Lung (tissue), 16 donors: ENCODE results near the gene PERP. TPM values are rescaled to one million over a fixed set of nuclear protein-coding genes. Genes with fewer than 3 reads are reported as not detected.

Source experiments
- ATAC-seq: fragments of 200-7000 bp; cut with Tn5 transposase; one replicate; pipeline ENCODE4 v1.9.1; 2020; ENCODE audit warnings: moderate number of reproducible peaks; ENCODE audit not compliant: insufficient read depth, low FRiP score
- DNase-seq, 3 donors: peaks; one replicate each; pipeline ENCODE4 v3.0.0-alpha.2; 2013 to 2017
- H3K27ac ChIP-seq, 2 donors: one replicate each; pipeline ENCODE4 v1.5.1; 2013; ENCODE audit warnings: mild to moderate bottlenecking in 2 of 2, moderate library complexity in 2 of 2, control low read depth in 1 of 2, inconsistent platforms in 1 of 2, low read depth in 1 of 2, low read length in 1 of 2
- H3K27me3 ChIP-seq, 3 donors: one replicate each; pipeline ENCODE4 v1.5.1; 2013; ENCODE audit warnings: low read length in 2 of 3; ENCODE audit not compliant: control insufficient read depth in 3 of 3, insufficient read depth in 3 of 3
- H3K36me3 ChIP-seq, 4 donors: one replicate each; pipeline ENCODE4 v1.5.1; 2013; ENCODE audit warnings: low read length in 4 of 4, mild to moderate bottlenecking in 1 of 4, moderate library complexity in 1 of 4; ENCODE audit not compliant: control insufficient read depth in 4 of 4, insufficient read depth in 4 of 4
- H3K4me1 ChIP-seq, 5 donors: one replicate each; pipeline ENCODE4 v1.5.1; 2013; ENCODE audit warnings: low read length in 5 of 5, mild to moderate bottlenecking in 2 of 5, moderate library complexity in 1 of 5; ENCODE audit not compliant: control insufficient read depth in 5 of 5, insufficient read depth in 5 of 5
- H3K4me3 ChIP-seq: one replicate; pipeline ENCODE4 v1.5.1; 2013; ENCODE audit warnings: mild to moderate bottlenecking, control low read depth, moderate library complexity
- H3K9ac ChIP-seq, 2 donors: one replicate each; pipeline ENCODE4 v1.5.1; 2013; ENCODE audit warnings: low read length in 2 of 2, control low read depth in 1 of 2; ENCODE audit not compliant: insufficient read depth in 1 of 2
- H3K9me3 ChIP-seq, 4 donors: one replicate each; pipeline ENCODE4 v1.5.1; 2013; ENCODE audit warnings: low read length in 3 of 4, mild to moderate bottlenecking in 1 of 4, moderate library complexity in 1 of 4; ENCODE audit not compliant: control insufficient read depth in 4 of 4, insufficient read depth in 3 of 4
- WGBS, 2 donors: extraction: QIAGEN DNeasy Blood & Tissue Kit; methylation state at CpG; one replicate each; pipeline ENCODE4 v1.1.7; 2013; 5-methylcytosine and 5-hydroxymethylcytosine counted together
- long read RNA-seq, 5 donors: transcript quantifications; one replicate each; lab custom pipeline, GENCODE V29; 2026
- polyA plus RNA-seq, 2 donors: library from polyadenylated mRNA; stranded (reverse); fragments of 200-250 nt; gene quantifications; one replicate each; pipeline ENCODE4 v1.2.1, GENCODE V29; 2013
- total RNA-seq, 2 donors: library from RNA; depleted of rRNA in 1 of 2; stranded (reverse); fragments of >200 nt in 1 of 2; gene quantifications; one replicate each; pipeline ENCODE4 v1.2.1, GENCODE V29; 2014 to 2021
- TF ChIP-seq, protein P1 (sequence below): IDR thresholded peaks from 2 replicates; pipeline ENCODE4 v1.5.1; 2012; ENCODE audit warnings: mild to moderate bottlenecking; ENCODE audit errors: control extremely low read depth, extremely low read depth
- donor health status: control.
- donor health status: control.
- donor health status: Bipolar disorder and iron deficiency.
- donor health status: healthy.
- donor health status: DM: yes; HTN: yes; CAD: no.

The PERP gene
- total RNA-seq (10 to 100 TPM; 22.4 to 29.1 TPM), polyA plus RNA-seq (10 to 100 TPM; 25.8 to 32.6 TPM)
- long read RNA-seq, donor 1, full-length matches to known transcripts, result 53 of 58 reads
- long read RNA-seq, donor 1, partial matches to known transcripts, result 5 of 58 reads
- long read RNA-seq, donor 1, other reads (novel, unspliced or antisense), result 0 of 58 reads
- long read RNA-seq, donor 2, full-length matches to known transcripts, result 12 of 12 reads
- long read RNA-seq, donor 2, partial matches to known transcripts, result 0 of 12 reads
- long read RNA-seq, donor 2, other reads (novel, unspliced or antisense), result 0 of 12 reads
- long read RNA-seq, donor 3, full-length matches to known transcripts, result 23 of 23 reads
- long read RNA-seq, donor 3, partial matches to known transcripts, result 0 of 23 reads
- long read RNA-seq, donor 3, other reads (novel, unspliced or antisense), result 0 of 23 reads
- long read RNA-seq, donor 4, full-length matches to known transcripts, result 17 of 17 reads
- long read RNA-seq, donor 4, partial matches to known transcripts, result 0 of 17 reads
- long read RNA-seq, donor 4, other reads (novel, unspliced or antisense), result 0 of 17 reads
- long read RNA-seq, donor 5, full-length matches to known transcripts, result 44 of 44 reads
- long read RNA-seq, donor 5, partial matches to known transcripts, result 0 of 44 reads
- long read RNA-seq, donor 5, other reads (novel, unspliced or antisense), result 0 of 44 reads

DNA sequence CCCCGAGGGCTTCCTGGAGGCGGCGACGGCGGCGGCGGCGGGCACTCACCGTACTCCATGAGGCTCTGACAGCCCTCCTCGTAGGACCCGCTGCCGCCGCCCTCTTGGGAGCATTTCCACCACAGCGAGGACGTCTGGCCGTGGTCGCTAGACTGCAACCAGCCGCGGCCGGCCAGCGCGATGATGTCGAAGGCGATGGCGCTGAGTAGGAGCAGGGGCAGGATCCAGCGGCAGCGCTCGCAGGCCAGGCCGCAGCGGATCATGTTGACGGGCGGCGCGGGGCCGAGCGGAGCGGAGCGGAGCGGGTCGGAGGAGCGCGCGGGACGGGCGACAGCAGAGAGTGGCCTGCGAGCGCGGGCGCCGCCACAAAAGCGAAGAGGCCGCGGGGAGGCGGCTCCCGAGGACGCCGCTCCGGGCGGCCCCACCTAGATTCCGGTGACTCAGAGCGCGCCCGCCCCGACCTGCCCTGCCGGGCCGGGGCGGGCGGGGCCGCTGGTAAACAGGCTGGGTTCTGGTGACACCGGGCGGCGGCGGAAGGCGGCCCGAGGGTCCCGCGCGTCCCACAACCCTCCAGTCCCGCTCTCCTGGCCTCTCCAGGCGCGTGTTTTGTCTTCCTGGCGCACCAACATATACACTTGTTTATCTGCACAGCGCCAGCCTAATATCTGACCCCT is at the start of gene PERP:
Gene PERP (minus strand): TSS at position 342 of the 674 bp plus-strand sequence. CDS start 79 bp downstream, at position 263.
- Histone ChIP-seq H3K9me3 (peaks cover 0 to 3% (median 0%) of the 10 kb centered on the region in 4 donors), H3K27me3 (peaks cover 0 to 44% (median 27%) of the 10 kb centered on the region in 3 donors), H3K9ac (peak within 1 kb of the TSS; percentile 19 to 84), H3K4me3 (peak within 1 kb of the TSS; percentile 77), H3K4me1 (peaks cover 0 to 5% (median 0%) of the 10 kb centered on the region in 5 donors), H3K27ac (peak within 1 kb of the TSS; percentile 92 to 96), H3K36me3 (no peaks in the 10 kb centered on the region)
- peak; percentile 91 for ATAC-seq
- peak; percentile 46 to 52 (median 50) for DNase-seq
- WGBS, 2 donors, result 1% methylated on average over 62 to 83 of the region's 83 CpGs
- TF ChIP-seq, protein P1, sequence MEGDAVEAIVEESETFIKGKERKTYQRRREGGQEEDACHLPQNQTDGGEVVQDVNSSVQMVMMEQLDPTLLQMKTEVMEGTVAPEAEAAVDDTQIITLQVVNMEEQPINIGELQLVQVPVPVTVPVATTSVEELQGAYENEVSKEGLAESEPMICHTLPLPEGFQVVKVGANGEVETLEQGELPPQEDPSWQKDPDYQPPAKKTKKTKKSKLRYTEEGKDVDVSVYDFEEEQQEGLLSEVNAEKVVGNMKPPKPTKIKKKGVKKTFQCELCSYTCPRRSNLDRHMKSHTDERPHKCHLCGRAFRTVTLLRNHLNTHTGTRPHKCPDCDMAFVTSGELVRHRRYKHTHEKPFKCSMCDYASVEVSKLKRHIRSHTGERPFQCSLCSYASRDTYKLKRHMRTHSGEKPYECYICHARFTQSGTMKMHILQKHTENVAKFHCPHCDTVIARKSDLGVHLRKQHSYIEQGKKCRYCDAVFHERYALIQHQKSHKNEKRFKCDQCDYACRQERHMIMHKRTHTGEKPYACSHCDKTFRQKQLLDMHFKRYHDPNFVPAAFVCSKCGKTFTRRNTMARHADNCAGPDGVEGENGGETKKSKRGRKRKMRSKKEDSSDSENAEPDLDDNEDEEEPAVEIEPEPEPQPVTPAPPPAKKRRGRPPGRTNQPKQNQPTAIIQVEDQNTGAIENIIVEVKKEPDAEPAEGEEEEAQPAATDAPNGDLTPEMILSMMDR, result no peak

DNA sequence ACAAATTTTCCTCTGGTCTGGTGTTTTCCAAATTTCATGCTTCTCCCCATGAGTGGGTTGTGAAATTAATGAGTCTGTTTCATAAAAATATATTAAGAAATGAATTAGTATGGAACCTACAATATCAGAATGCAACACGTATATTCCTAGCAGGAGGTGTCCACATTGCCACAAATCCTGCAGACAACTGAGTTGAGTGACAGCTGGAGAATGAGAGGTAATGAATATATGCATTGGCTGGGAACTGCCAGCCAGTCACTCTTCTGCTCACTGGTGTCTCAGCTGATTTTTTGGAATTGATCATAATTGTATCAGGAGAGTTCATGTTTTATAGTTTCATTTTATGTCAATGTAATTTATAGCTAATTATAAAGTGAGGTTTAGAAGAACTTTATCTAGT is 48.2 kb upstream of the PERP start:
- H3K9me3 ChIP-seq, result peaks cover 0 to 2% (median 0%) of the 10 kb centered on the region in 4 donors
- ATAC-seq (no peak), DNase-seq (no peak)
- H3K27ac ChIP-seq, result no peak overlapping the region
- TF ChIP-seq, protein P1, result no peak
- peaks cover 0 to 26% (median 17%) of the 10 kb centered on the region in 3 donors for H3K27me3 ChIP-seq
- no peak overlapping the region for H3K9ac ChIP-seq
- 86 to 87% methylated on average over 1 of the region's 1 CpG for WGBS, 2 donors
- H3K36me3 ChIP-seq, result no peaks in the 10 kb centered on the region
- peaks cover 0 to 1% (median 0%) of the 10 kb centered on the region in 5 donors for H3K4me1 ChIP-seq
- H3K4me3 ChIP-seq, result no peak overlapping the region

DNA sequence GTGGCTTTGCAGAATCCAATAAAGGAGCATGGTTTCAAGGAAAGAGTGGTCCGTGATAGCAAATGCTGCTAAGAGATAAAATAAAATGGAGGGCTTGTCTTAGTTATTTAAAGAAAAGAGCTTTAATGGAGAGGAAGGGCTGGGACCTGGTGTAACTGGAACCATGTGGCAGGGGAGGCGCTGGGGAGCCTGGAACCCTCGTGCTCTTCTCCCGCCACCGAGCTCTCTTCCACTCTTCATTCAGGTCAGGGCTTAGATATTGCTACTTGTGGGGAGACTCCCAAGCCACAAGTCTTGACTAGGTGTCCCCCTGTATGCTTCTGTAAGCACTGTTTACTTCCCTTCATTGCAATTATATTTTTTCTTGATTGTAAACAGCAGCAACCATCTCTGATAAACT is 39.3 kb upstream of the PERP start:
- WGBS, 2 donors, result 91 to 92% methylated on average over 5 of the region's 5 CpGs
- Histone ChIP-seq H3K9ac (no peak overlapping the region), H3K9me3 (no peaks in the 10 kb centered on the region), H3K4me3 (no peak overlapping the region), H3K27me3 (no peaks in the 10 kb centered on the region), H3K4me1 (no peaks in the 10 kb centered on the region), H3K36me3 (no peaks in the 10 kb centered on the region), H3K27ac (no peak overlapping the region)
- TF ChIP-seq, protein P1, result no peak
- no peak for DNase-seq
- no peak for ATAC-seq
